Gastroesophageal sphincter (tissue), 4 donors: ENCODE measurements around the gene SNCA. TPM values are rescaled to one million over a fixed set of nuclear protein-coding genes. Genes with fewer than 3 reads are reported as not detected.

Experiments used
- ATAC-seq: fragments of 150-250 bp; one replicate; pipeline ENCODE4 v1.9.1; 2016; ENCODE audit warnings: mild to moderate bottlenecking, moderate library complexity
- H3K27ac ChIP-seq, 4 donors: fragments of 200-600 bp; sonication (generic) in 3 of 4; 1 replicate in 3 of 4; 2 replicates in 1 of 4; pipeline ENCODE4 v1.5.1; 2016 to 2019
- H3K27me3 ChIP-seq: fragments of 200-600 bp; sonication (generic); one replicate; pipeline ENCODE4 v1.5.1; 2019
- H3K36me3 ChIP-seq, 2 donors: fragments of 200-600 bp; sonication (generic); one replicate each; pipeline ENCODE4 v1.5.1; 2019; ENCODE audit warnings: control low read depth in 1 of 2
- H3K4me1 ChIP-seq, 3 donors: fragments of 200-600 bp; sonication (generic); 1 replicate in 2 of 3; 2 replicates in 1 of 3; pipeline ENCODE4 v1.5.1; 2016 to 2019; ENCODE audit warnings: control low read depth in 2 of 3
- H3K4me3 ChIP-seq, 2 donors: fragments of 200-600 bp; sonication (generic); one replicate each; pipeline ENCODE4 v1.5.1; 2019; ENCODE audit warnings: mild to moderate bottlenecking in 1 of 2, moderate library complexity in 1 of 2
- H3K9me3 ChIP-seq, 3 donors: fragments of 200-600 bp; sonication (generic); one replicate each; pipeline ENCODE4 v1.5.1; 2017 to 2019; ENCODE audit warnings: control low read depth in 2 of 3
- EP300 ChIP-seq: sonication (generic); formaldehyde crosslinking; IDR thresholded peaks from one replicate; pipeline ENCODE4 v1.6.1; 2017; ENCODE audit warnings: antibody characterized with exemption, mild to moderate bottlenecking
- POLR2A ChIP-seq, 2 donors: fragments of 450-650 bp; IDR thresholded peaks; one replicate each; pipeline ENCODE4 v1.6.1; 2017; ENCODE audit warnings: antibody characterized with exemption in 2 of 2, mild to moderate bottlenecking in 2 of 2, moderate library complexity in 1 of 2
- POLR2AphosphoS5 ChIP-seq: sonication (generic); formaldehyde crosslinking; IDR thresholded peaks from one replicate; pipeline ENCODE4 v1.6.1; 2017; ENCODE audit warnings: antibody characterized with exemption
- WGBS, 2 donors: methylation state at CpG; one replicate each; pipeline ENCODE4 v1.1.5; 2018; ENCODE audit warnings: low coverage in 1 of 2; 5-methylcytosine and 5-hydroxymethylcytosine counted together
- total RNA-seq, 4 donors: library from RNA; depleted of rRNA; stranded (reverse); fragments of >200 nt; gene quantifications; one replicate each; pipeline ENCODE4 v1.1.0, GENCODE V29; 2016
- TF ChIP-seq, protein P1 (sequence below), 4 experiments: fragments of 200-600 bp in 2 of 4; fragments of 450-650 bp in 2 of 4; sonication (generic) in 1 of 4; IDR thresholded peaks; one replicate each; pipeline ENCODE4 v1.5.1; 2017 to 2019; ENCODE audit warnings: antibody characterized with exemption in 4 of 4, mild to moderate bottlenecking in 2 of 4, moderate library complexity in 2 of 4

Gene SNCA
- total RNA-seq, 4 donors from 2014 or later: 5.0 to 24.4 (median 13.9) TPM

DNA sequence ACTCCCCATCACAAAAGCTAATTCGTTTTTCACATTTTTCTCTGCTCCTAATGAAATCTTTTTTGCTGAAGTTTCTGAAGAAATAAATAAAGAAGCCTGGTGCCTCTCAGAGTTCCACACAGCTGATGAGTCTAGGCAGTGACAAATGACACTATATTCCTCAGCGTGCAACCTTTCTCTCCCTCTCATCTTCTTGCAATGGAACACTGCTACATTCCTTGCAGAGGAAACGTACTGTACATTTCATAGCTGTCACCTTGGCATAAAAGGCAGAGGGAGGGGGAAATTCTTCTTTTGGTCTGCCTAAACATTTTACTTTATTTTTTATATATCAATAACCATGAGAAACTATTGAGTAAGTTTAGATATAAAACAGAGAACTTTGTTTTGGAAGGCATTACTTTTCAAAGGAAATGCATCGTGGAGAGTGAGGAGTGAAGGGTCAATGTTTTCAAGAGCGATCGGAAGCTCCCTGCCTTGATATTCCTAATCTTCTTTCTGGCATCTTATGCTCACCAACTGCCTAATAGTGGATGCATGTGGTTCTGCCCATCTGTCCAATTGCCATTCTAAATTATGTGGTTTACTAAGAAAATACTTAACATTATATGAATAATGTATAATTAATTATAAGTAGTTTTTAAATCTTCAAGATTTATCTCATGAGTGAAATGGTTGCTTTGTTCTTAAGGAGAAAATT, 29.4 kb downstream of the SNCA start:
- TF ChIP-seq POLR2AphosphoS5 (no peak), EP300 (no peak), POLR2A (IDR thresholded peaks at IDR 0.05) (no peak)
- TF ChIP-seq, protein P1, sequence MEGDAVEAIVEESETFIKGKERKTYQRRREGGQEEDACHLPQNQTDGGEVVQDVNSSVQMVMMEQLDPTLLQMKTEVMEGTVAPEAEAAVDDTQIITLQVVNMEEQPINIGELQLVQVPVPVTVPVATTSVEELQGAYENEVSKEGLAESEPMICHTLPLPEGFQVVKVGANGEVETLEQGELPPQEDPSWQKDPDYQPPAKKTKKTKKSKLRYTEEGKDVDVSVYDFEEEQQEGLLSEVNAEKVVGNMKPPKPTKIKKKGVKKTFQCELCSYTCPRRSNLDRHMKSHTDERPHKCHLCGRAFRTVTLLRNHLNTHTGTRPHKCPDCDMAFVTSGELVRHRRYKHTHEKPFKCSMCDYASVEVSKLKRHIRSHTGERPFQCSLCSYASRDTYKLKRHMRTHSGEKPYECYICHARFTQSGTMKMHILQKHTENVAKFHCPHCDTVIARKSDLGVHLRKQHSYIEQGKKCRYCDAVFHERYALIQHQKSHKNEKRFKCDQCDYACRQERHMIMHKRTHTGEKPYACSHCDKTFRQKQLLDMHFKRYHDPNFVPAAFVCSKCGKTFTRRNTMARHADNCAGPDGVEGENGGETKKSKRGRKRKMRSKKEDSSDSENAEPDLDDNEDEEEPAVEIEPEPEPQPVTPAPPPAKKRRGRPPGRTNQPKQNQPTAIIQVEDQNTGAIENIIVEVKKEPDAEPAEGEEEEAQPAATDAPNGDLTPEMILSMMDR (IDR thresholded peaks at IDR 0.05): no peak
- no peak for ATAC-seq
- H3K27me3 ChIP-seq: no peaks in the 10 kb centered on the region
- H3K4me1 ChIP-seq: no peaks in the 10 kb centered on the region
- no peak overlapping the region for H3K4me3 ChIP-seq
- no peaks in the 10 kb centered on the region for H3K9me3 ChIP-seq
- H3K36me3 ChIP-seq: no peaks in the 10 kb centered on the region
- WGBS, 2 donors: 58 to 66% methylated on average over 6 of the region's 6 CpGs
- no peak overlapping the region for H3K27ac ChIP-seq

- ATAC-seq: no peak
- Histone ChIP-seq H3K9me3 (no peaks in the 10 kb centered on the region), H3K27me3 (no peaks in the 10 kb centered on the region), H3K27ac (no peak overlapping the region), H3K4me3 (no peak overlapping the region), H3K4me1 (no peaks in the 10 kb centered on the region), H3K36me3 (no peaks in the 10 kb centered on the region)
- 77 to 83% methylated on average over 2 of the region's 2 CpGs for whole genome bisulfite sequencing, 2 donors
- TF ChIP-seq POLR2AphosphoS5 (no peak), EP300 (no peak), POLR2A (IDR thresholded peaks at IDR 0.05) (no peak)
- TF ChIP-seq, protein P1 (IDR thresholded peaks at IDR 0.05): no peak
Observed at GRCh38 chr4:89805297-89805696, 31.7 kb downstream of the SNCA start.

DNA sequence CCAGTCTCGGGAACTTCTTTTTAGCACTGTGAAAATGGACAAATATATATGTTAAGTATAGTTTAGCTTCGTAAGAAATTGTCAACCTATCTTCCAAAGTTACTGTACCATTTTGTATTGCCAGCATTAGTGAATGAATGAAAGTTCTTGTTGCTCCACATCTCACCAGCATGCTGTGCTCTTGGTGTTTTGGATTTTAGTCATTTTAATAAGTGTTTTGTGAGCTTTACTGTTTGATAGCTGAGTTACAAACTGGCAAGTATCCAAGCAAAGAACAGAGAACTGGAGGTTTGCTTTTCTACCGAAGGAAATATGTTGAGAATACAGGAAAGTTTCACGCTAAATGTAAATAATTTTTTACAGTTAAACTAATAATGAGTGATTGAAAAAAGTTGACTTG, 33.0 kb downstream of the SNCA start:
- ATAC-seq: no peak
- 88 to 89% methylated on average over 3 to 4 of the region's 4 CpGs for WGBS, 2 donors
- Histone ChIP-seq H3K36me3 (no peaks in the 10 kb centered on the region), H3K27ac (no peak overlapping the region), H3K27me3 (no peaks in the 10 kb centered on the region), H3K9me3 (no peaks in the 10 kb centered on the region), H3K4me3 (no peak overlapping the region), H3K4me1 (no peaks in the 10 kb centered on the region)
- TF ChIP-seq, protein P1 (IDR thresholded peaks at IDR 0.05): no peak
- TF ChIP-seq POLR2A (IDR thresholded peaks at IDR 0.05) (no peak), EP300 (no peak)

DNA sequence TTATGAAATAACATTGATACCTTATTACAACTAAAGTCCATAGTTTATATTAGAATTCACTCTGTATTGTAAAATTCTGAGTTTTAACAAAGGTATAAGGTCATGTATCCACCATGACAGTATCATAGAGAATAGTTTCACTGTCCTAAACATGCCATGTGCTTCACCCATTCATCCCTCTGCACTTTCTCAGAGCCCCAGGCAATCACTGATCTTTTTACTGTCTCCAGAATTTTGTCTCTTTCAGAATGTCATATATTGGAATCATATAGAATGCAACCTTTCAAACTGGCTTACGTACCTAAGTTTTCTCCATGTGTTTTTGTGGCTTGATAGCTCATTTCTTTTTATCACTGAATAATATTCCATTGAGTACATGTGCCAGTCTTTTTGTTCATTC, 33.9 kb downstream of the SNCA start:
- no peaks in the 10 kb centered on the region for H3K9me3 ChIP-seq
- H3K4me3 ChIP-seq: no peak overlapping the region
- no peak overlapping the region for H3K27ac ChIP-seq
- H3K27me3 ChIP-seq: no peaks in the 10 kb centered on the region
- no peaks in the 10 kb centered on the region for H3K4me1 ChIP-seq
- no peaks in the 10 kb centered on the region for H3K36me3 ChIP-seq
- no peak for TF ChIP-seq EP300
- TF ChIP-seq POLR2A (IDR thresholded peaks at IDR 0.05): no peak
- TF ChIP-seq POLR2AphosphoS5: no peak
- TF ChIP-seq, protein P1 (IDR thresholded peaks at IDR 0.05): no peak
- WGBS, 2 donors: 100% methylated on average over 1 of the region's 1 CpG; no CpG with 5 or more reads in 1 of the 2 donors
- ATAC-seq: no peak

DNA sequence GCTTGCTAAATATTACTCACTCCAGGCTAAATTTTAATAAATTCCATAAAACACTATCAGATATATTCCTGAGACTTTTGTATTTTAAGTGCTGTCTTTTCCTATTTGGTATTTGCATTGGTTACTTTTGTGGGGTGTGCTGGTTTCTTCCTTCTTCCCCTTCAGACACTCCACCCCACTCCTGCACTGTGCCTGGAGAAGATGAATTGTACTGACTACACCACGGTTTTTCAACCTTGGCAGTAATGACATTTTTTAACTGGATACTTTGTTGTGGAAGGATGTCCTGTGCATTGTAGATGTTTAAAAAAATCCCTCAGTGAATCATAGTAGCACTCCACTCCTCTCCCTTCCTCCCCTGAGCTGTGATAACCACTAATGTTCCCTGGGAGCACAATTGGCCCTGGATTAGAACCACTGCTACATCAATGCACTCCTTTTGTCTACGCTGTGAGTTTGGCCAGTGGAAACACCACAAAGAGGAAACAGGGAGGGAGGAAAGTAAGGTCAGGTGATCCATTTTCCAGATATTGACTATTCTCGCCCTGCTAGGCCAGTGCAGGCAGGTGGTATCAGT, 36.3 kb downstream of the SNCA start:
- TF ChIP-seq POLR2AphosphoS5 (no peak), EP300 (no peak)
- TF ChIP-seq, protein P1 (IDR thresholded peaks at IDR 0.05): no peak
- no peak for ATAC-seq
- H3K36me3 ChIP-seq: no peaks in the 10 kb centered on the region
- H3K4me3 ChIP-seq: no peak overlapping the region
- H3K27ac ChIP-seq: no peak overlapping the region
- H3K9me3 ChIP-seq: no peaks in the 10 kb centered on the region
- H3K27me3 ChIP-seq: no peaks in the 10 kb centered on the region
- 50 to 77% methylated on average over 2 to 3 of the region's 3 CpGs for WGBS, 2 donors
- no peaks in the 10 kb centered on the region for H3K4me1 ChIP-seq
